GM10248 (cell line): ENCODE measurements around the gene U2AF1L4.

Source experiments
- CTCF ChIA-PET: fragments of 300-600 bp; sonication (Branson Sonifier 250); formaldehyde crosslinking; extraction: SDS; loops from one replicate; lab custom pipeline; 2021; ENCODE audit warnings: antibody characterized with exemption; lab: Yijun Ruan, JAX
- POLR2A ChIA-PET: fragments of 350-650 bp; sonication (Branson Sonifier 250); formaldehyde crosslinking; extraction: SDS; loops from one replicate; lab custom pipeline; 2020; ENCODE audit warnings: antibody characterized with exemption; lab: Yijun Ruan, JAX
- DNase-seq: peaks from one replicate; pipeline ENCODE4 v3.0.0; 2012; ENCODE audit errors: extremely low spot score
- CTCF ChIP-seq: IDR thresholded peaks from 2 replicates; pipeline ENCODE4 v1.5.1; 2012; ENCODE audit warnings: mild to moderate bottlenecking, low read depth; ENCODE audit errors: extremely low read depth, missing control alignments, control extremely low read depth

U2AF1L4 gene

GRCh38 chr19:35757749-35758608 is 12.8 kb upstream of the U2AF1L4 start, which contains the start of gene PROSER3:
Gene PROSER3 (plus strand): TSS chr19:35758176. CDS start chr19:35758216, 40 bp downstream.
- POLR2A ChIA-PET = no interaction called here
- CTCF ChIA-PET = no interaction called here
- no peak for TF ChIP-seq CTCF

GRCh38 chr19:35757231-35757748 is 12.1 kb upstream of the U2AF1L4 start:
- no peak for TF ChIP-seq CTCF
- ChIA-PET CTCF (no interaction called here), POLR2A (interaction anchor here (1.3 kb wide), 1 partner anchor 9 kb away, joined by 5 read pairs; the partner anchor contains the start of gene LIN37)
- DNase-seq = peak; percentile 25

More at GRCh38 chr19:35757749-35758608, 12.8 kb upstream of the U2AF1L4 start, which contains the start of gene PROSER3:
- peak; percentile 99 for DNase-seq

GRCh38 chr19:35756377-35757230 is 11.4 kb upstream of the U2AF1L4 start, which contains the start of gene HSPB6:
Gene HSPB6 (minus strand): TSS chr19:35757029. CDS start chr19:35757008, 21 bp downstream.
- CTCF ChIA-PET = no interaction called here
- no peak for TF ChIP-seq CTCF
- no peak for DNase-seq
- POLR2A ChIA-PET = interaction anchor here (1.3 kb wide), 1 partner anchor 8 kb away, joined by 5 read pairs; the partner anchor contains the start of gene LIN37

GRCh38 chr19:35755550-35756376 is 10.5 kb upstream of the U2AF1L4 start:
- peak; percentile 20 for DNase-seq
- POLR2A ChIA-PET = no interaction called here
- CTCF ChIA-PET = no interaction called here
- TF ChIP-seq CTCF = no peak

- ChIA-PET CTCF (no interaction called here), POLR2A (no interaction called here)
- no peak for DNase-seq
- no peak for TF ChIP-seq CTCF
These were observed 9.9 kb upstream of the U2AF1L4 start for GRCh38 chr19:35755131-35755549.
